HEK293T (cell line): ENCODE results near the gene C7.

Experiments used
- CTCF ChIA-PET: fragments of 350-600 bp; formaldehyde crosslinking; extraction: SDS; loops from one replicate; lab custom pipeline; 2021; ENCODE audit warnings: antibody characterized with exemption, inconsistent platforms; lab: Yijun Ruan, JAX
- POLR2A ChIA-PET: fragments of 350-600 bp; formaldehyde crosslinking; extraction: SDS; loops from one replicate; lab custom pipeline; 2020; ENCODE audit warnings: antibody characterized with exemption, inconsistent platforms; lab: Yijun Ruan, JAX
- DNase-seq: peaks from one replicate; pipeline ENCODE4 v3.0.0; 2012; ENCODE audit warnings: mixed read lengths; ENCODE audit errors: extremely low spot score
- ARNT ChIP-seq: fragments of 450-650 bp; IDR thresholded peaks from 2 replicates; pipeline ENCODE4 v1.6.1; 2017; ENCODE audit warnings: mild to moderate bottlenecking
- BHLHE40 ChIP-seq: fragments of 450-650 bp; IDR thresholded peaks from 2 replicates; pipeline ENCODE4 v1.6.1; 2016; ENCODE audit warnings: mild to moderate bottlenecking, moderate library complexity, borderline replicate concordance
- CTBP1 ChIP-seq: fragments of 450-650 bp; IDR thresholded peaks from 2 replicates; pipeline ENCODE4 v1.6.1; 2016; ENCODE audit warnings: borderline replicate concordance
- ELF4 ChIP-seq: fragments of 450-650 bp; IDR thresholded peaks from 2 replicates; pipeline ENCODE4 v1.6.1; 2017; ENCODE audit warnings: antibody characterized with exemption
- FOXA1 ChIP-seq: fragments of 450-650 bp; IDR thresholded peaks from 2 replicates; pipeline ENCODE4 v1.6.1; 2016; ENCODE audit warnings: mild to moderate bottlenecking
- FOXK2 ChIP-seq: fragments of 450-650 bp; IDR thresholded peaks from 2 replicates; pipeline ENCODE4 v1.6.1; 2016; ENCODE audit warnings: mild to moderate bottlenecking
- FOXM1 ChIP-seq: fragments of 450-650 bp; IDR thresholded peaks from 2 replicates; pipeline ENCODE4 v1.6.1; 2017; ENCODE audit warnings: mild to moderate bottlenecking, borderline replicate concordance
- HDGF ChIP-seq: fragments of 450-650 bp; IDR thresholded peaks from 2 replicates; pipeline ENCODE4 v1.6.1; 2017; ENCODE audit warnings: antibody characterized with exemption, borderline replicate concordance
- L3MBTL2 ChIP-seq: fragments of 450-650 bp; conservative IDR thresholded peaks from 2 replicates; pipeline ENCODE4 v1.6.1; 2016; ENCODE audit warnings: mild to moderate bottlenecking
- LEF1 ChIP-seq: fragments of 450-650 bp; IDR thresholded peaks from 2 replicates; pipeline ENCODE4 v1.6.1; 2017; ENCODE audit warnings: mild to moderate bottlenecking, borderline replicate concordance
- NFRKB ChIP-seq: fragments of 450-650 bp; IDR thresholded peaks from 2 replicates; pipeline ENCODE4 v1.6.1; 2016; ENCODE audit warnings: mild to moderate bottlenecking, moderate library complexity
- SP1 ChIP-seq: fragments of 450-650 bp; IDR thresholded peaks from 2 replicates; pipeline ENCODE4 v1.6.1; 2017
- SUZ12 ChIP-seq: fragments of 450-650 bp; IDR thresholded peaks from 2 replicates; pipeline ENCODE4 v1.6.1; 2016; ENCODE audit warnings: mild to moderate bottlenecking
- TARDBP ChIP-seq: fragments of 450-650 bp; IDR thresholded peaks from 2 replicates; pipeline ENCODE4 v1.6.1; 2016
- ZNF384 ChIP-seq: fragments of 450-650 bp; IDR thresholded peaks from 2 replicates; pipeline ENCODE4 v1.6.1; 2016
- TF ChIP-seq, protein P1 (sequence below): fragments of 450-650 bp; IDR thresholded peaks from 2 replicates; pipeline ENCODE4 v1.6.1; 2016

C7 gene

DNA sequence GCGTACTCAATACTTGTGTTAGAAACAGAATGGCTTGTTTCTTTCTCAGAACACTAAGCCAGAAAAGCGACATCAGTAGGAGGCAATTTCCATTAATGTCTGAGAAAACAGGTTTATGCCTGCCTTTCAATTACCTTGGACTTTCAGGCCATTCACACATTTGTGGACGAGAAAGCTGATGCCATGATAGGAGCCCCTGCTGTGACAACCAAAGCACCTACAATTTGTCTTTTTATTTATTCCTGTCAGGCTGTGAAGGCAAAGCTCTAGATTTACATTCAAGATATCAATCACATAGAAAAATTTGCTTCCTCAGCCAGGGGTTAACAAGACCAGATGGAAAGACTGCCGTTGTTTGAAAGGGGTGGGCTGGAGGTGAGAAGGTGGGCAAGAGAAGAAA, 76.2 kb downstream of the C7 start:
- TF ChIP-seq SUZ12 (no peak), FOXM1 (no peak), CTBP1 (no peak), SP1 (no peak), L3MBTL2 (no peak), BHLHE40 (no peak), ELF4 (no peak), LEF1 (no peak), HDGF (no peak), FOXA1 (no peak), ARNT (no peak), NFRKB (no peak), TARDBP (no peak), ZNF384 (no peak), FOXK2 (no peak)
- TF ChIP-seq, protein P1, sequence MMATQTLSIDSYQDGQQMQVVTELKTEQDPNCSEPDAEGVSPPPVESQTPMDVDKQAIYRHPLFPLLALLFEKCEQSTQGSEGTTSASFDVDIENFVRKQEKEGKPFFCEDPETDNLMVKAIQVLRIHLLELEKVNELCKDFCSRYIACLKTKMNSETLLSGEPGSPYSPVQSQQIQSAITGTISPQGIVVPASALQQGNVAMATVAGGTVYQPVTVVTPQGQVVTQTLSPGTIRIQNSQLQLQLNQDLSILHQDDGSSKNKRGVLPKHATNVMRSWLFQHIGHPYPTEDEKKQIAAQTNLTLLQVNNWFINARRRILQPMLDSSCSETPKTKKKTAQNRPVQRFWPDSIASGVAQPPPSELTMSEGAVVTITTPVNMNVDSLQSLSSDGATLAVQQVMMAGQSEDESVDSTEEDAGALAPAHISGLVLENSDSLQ, result no peak
- CTCF ChIA-PET, result no interaction called here
- DNase-seq, result no peak
- POLR2A ChIA-PET, result no interaction called here

DNA sequence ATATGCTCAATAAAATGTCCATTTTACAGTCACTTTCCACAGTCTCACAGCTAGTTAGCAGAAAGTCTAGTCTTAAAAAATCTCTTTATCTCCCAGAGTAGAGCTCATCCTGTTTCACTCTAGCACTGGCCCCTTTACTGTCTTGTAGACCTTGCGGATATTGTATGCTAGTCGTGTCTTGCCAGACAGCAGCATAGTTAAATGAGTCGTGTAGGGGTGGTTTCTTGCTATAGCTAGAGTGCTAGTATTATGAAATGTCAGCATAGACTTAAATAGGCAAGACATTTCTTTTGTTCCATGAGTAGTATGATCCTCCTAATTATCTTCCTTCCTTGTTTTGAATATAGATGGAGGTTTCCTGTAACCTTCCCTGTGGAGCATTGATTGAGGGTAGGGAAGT, 77.4 kb downstream of the C7 start:
- CTCF ChIA-PET, result no interaction called here
- POLR2A ChIA-PET, result no interaction called here
- TF ChIP-seq CTBP1, result no peak
- no peak for TF ChIP-seq NFRKB
- no peak for TF ChIP-seq SUZ12
- TF ChIP-seq SP1, result no peak
- TF ChIP-seq, protein P1, result no peak
- TF ChIP-seq FOXK2, result no peak
- no peak for TF ChIP-seq ARNT
- no peak for TF ChIP-seq TARDBP
- no peak for TF ChIP-seq FOXM1
- no peak for TF ChIP-seq LEF1
- no peak for TF ChIP-seq L3MBTL2
- TF ChIP-seq HDGF, result no peak
- no peak for TF ChIP-seq FOXA1
- no peak for TF ChIP-seq ZNF384
- no peak for TF ChIP-seq ELF4
- TF ChIP-seq BHLHE40, result no peak
- DNase-seq, result no peak

GRCh38 chr5:40987349-40987748, 78.1 kb downstream of the C7 start:
- ChIA-PET CTCF (no interaction called here), POLR2A (no interaction called here)
- TF ChIP-seq ELF4, result no peak
- TF ChIP-seq, protein P1, result no peak
- TF ChIP-seq L3MBTL2, result no peak
- no peak for TF ChIP-seq FOXA1
- TF ChIP-seq FOXK2, result no peak
- TF ChIP-seq LEF1, result no peak
- TF ChIP-seq ARNT, result no peak
- no peak for TF ChIP-seq BHLHE40
- no peak for TF ChIP-seq ZNF384
- no peak for TF ChIP-seq NFRKB
- TF ChIP-seq SUZ12, result no peak
- no peak for TF ChIP-seq FOXM1
- TF ChIP-seq SP1, result no peak
- TF ChIP-seq CTBP1, result no peak
- TF ChIP-seq HDGF, result no peak
- TF ChIP-seq TARDBP, result no peak

DNA sequence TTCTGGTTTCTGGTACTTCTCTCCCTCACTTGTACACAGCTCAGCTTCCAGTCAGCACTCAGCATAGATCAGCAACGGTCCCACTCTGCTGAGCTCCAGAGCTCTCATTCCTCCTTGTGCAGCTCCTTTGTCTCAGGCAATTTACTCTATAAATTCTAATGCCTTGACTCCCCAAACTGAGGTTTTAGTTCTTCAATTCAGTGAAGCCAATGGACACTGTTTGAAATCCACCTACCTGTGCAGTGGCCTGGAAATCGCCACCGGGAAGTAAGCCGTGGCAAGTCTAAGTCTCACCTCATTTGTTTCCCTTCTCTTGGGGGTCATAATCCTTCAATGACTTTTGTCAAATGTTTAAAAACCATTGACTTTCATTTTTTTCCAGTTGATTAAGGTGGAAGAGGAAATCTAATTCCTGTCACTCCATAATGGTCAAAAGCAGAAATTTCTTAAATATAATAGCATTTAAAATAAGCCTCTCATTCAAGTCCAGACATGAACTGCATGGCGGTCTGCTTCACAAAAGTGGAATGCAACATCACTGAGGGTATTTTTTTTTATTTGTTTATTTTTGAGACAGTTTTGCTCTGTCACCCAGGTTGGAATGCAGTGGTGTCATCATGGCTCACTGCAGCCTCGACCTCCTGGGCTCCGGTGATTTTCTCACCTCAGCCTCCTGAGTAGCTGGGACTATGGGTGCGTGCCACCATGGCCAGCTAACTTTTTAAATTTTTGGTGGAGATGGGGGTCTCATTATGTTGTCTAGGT, 79.6 kb downstream of the C7 start:
- TF ChIP-seq SP1 (no peak), ZNF384 (no peak), ELF4 (no peak), L3MBTL2 (no peak), TARDBP (no peak), FOXA1 (no peak), ARNT (no peak), NFRKB (no peak), CTBP1 (no peak), HDGF (no peak), LEF1 (no peak), FOXM1 (no peak)
- TF ChIP-seq, protein P1, result no peak
- CTCF ChIA-PET, result interaction anchor here (0.6 to 0.7 kb wide), 2 partner anchors 11 to 249 kb away, joined by 3 to 4 read pairs; no protein-coding TSS in a partner anchor
- POLR2A ChIA-PET, result no interaction called here
- DNase-seq, result no peak

More at GRCh38 chr5:40987349-40987748, 78.1 kb downstream of the C7 start:
- no peak for DNase-seq

DNA sequence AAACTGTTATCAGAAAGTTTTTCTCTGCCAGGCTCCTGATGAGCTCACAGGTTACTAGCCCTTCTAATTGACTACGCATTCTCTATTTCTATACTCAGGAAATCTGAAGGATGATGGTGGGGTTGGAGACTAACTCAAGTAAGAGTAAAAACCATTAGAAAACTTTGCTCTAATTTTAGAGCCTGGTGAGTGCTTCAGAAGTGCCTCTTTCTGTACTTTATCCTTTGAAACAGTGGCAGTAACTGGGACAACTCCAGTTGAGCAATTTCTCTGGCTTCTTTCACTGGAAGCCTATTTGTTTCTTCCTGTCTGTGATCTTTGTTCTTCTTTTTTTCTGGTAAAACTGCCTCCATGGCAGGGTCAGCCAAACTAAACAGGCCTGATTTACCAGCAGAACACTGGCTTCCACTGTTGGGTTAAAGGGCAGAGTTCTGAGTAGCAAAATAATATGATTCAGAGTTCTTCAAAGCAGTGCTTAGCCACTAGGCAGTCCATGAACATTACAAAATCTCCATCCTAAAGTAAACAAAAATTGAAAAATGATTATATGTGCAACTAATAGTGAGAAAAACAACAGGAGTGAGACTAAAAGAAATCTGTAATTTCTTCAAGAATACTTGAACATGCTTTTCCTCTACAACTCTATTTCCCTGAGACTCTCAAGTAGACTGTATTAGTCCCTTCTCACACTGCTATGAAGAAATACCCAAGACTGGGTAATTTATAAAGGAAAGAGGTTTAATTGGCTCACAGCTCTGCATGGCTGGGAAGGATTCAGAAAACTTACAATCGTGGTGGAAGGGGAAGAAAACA, 82.1 kb downstream of the C7 start:
- no peak for DNase-seq
- TF ChIP-seq ARNT, result no peak
- TF ChIP-seq TARDBP, result no peak
- TF ChIP-seq NFRKB, result no peak
- no peak for TF ChIP-seq FOXK2
- TF ChIP-seq ZNF384, result no peak
- TF ChIP-seq BHLHE40, result no peak
- TF ChIP-seq FOXA1, result no peak
- CTCF ChIA-PET, result no interaction called here
- POLR2A ChIA-PET, result no interaction called here
